ENCODE results near the gene HOMER2. TPM values are rescaled to one million over a fixed set of nuclear protein-coding genes. Genes with fewer than 3 reads are reported as not detected.
"Not testable (repeated sequence)": the region's sequence is repeated elsewhere in the genome, so short reads cannot be mapped to it uniquely, and the experiment has no call there.

HOMER2 gene
- total RNA-seq, 1 donor from 2014 or later = 59.0 TPM

DNA sequence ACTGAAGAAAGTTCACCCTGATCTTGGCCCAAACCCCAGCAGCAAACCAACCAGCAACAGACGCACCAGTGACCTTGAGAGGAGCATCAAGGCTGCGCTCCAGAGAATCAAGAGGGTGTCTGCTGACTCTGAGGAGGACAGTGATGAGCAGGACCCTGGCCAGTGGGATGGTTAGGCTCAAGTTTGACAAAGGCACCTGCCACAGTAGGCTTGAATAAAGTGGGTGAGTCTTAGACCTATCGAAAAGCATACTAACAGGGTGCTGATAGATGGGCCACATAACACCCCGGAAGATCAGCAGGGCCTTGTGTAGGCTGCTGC, 119.2 kb downstream of the HOMER2 start:
- DNase-seq (ENCODE audit: low spot score) = no peak

DNA sequence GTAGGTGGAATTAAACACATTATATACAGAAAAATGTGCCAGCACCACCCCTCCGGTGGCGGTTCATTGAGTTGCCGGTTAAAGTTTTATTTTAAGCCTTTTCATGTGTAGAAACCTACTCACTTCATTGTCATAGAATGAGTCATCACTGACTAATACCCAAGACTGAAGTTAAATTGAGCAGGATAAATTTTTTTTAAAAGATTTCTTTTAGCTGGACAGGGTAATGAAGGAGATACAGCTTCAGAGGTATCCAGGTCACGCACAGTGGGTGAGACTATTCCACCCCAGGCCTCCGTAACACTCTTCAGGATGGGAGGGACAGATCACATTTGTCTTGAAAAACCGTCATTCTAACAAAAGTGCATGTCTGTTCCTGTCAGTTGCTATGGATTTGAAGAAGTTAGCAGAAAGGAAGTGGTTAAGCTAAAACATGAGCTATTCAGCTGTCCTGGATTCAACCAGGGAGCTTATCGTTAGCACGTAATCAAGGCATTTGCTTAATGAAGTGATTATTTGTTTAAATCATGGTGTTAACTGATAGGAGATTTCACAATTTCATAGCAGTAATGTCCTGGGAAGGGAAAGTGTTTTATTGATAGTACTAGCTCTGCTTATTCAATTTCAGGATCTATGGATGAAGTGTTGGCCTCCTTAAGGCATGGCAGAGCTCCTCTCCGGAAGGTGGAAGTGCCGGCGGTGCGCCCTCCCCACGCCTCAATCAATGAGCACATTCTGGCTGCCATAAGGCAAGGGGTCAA, 119.7 kb downstream of the HOMER2 start:
- DNase-seq (ENCODE audit: low spot score) = peak; percentile 31

DNA sequence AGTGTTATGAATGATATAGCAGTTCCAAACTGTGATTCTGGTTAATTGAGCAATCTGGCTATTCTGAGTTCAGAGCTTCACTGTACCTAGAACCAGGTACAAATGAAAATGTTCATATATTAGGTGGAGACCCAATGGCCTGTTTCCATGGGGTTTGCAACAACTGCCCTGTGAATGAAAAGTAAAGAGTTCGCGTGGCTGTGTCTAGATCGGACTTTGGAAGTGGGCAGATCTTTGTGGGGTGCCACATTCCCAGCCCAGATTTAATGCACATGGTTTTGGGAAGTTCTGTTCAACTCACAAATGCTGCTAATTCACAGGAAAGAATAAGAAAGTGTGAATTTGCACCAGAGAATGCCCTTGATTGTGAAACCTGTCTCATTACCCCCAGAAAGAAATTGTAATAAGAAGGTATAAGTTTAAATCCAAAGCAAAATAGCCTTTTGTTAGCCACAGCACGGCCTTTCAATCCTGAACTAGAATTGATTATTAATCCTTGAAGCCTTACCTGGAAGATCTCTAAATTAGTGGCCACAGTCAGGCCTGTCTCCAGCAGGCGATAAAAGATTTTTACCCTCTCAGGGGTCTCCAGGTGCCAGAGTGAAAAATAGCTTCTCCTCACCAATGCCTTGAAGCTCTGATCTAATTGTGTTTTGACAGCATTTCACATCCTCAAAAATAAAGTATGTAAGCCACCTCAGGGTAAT, 120.5 kb downstream of the HOMER2 start:
- no peak for DNase-seq (ENCODE audit: low spot score)

DNA sequence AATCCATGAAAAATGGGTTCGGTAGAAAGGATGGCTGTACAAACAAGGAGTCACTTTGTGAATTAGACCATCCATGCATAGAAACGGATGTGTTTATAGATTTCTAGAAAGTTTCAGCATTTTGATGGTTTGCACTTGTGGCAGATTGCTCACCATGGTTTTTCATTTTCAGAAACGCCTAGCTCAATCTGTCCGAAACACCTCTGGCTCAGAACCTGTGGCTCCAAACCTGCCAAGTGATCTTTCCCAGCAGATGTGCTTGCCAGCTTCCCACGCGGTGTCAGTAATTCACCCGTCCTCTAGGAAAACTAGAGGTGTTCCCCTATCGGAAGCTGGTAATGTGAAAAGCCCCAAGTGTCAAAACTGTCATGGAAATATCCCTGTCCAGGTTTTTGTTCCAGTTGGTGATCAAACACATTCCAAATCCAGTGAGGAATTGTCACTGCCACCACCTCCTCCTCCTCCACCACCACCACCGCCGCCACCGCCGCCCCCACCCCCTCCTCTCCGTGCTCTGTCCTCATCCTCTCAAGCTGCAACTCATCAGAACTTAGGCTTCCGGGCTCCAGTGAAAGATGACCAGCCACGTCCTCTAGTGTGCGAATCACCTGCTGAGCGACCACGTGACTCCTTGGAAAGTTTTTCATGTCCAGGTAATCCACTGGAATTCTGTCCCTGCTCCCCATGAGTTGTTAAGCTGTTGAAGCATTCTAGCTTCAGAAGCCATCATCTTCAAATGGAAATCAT, 121.9 kb downstream of the HOMER2 start:
- DNase-seq (ENCODE audit: low spot score) = no peak

DNA sequence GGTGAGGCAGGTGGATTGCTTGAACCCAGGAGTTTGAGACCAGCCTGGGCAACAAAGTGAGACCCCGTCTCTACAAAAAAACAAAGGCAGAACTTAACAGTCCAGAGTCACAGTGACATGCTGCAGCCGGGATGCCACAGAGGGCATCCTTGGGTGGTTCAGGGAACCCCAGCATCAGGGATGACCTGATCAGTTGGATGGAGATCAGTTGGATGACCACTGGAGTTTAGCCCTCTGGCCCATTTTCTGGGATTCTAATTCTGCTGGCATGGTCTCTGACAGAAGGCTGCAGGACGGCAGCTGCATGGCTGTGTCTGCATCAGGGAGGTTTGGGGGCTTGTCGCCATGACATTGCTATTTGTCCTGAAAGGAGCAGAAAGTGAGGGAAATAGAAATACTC, 123.3 kb downstream of the HOMER2 start:
- no peak for DNase-seq (ENCODE audit: low spot score)

DNA sequence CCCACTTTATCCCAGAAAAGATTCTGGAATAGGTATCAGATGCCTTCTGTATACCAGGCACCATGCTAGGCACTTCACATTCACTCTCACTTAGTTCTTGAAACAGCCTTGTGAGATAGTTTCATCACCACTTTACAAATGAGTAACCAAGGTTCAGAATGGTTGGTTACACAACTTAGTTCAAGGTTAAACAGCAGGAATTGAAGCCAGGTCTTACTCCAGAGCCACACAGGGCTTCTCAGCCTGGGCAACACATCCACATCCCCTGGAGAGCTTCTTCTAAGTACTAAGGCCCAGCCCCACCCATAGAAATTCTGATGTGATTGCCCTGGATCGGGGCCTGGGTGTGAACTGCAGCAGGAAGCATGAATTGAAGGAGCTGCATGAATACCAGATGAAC, 124.4 kb downstream of the HOMER2 start:
- DNase-seq (ENCODE audit: low spot score) = no peak

DNA sequence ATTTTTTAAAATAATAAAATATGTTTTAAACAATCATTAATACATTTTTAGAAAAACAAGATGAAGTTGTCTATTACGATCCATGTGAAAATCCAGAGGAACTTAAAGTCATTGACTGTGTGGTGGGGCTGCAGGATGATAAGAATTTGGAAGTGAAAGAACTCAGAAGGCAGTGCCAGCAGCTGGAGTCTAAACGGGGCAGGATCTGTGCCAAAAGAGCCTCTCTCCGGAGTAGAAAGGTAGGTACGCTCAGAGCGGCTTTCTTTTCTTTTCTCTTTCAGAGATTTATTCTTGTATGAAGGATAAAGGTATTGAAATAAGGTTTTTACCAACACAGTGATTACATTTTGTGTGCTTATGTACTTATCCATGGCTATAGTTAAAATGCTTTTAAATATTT, 129.5 kb downstream of the HOMER2 start:
- no peak for DNase-seq (ENCODE audit: low spot score)

DNA sequence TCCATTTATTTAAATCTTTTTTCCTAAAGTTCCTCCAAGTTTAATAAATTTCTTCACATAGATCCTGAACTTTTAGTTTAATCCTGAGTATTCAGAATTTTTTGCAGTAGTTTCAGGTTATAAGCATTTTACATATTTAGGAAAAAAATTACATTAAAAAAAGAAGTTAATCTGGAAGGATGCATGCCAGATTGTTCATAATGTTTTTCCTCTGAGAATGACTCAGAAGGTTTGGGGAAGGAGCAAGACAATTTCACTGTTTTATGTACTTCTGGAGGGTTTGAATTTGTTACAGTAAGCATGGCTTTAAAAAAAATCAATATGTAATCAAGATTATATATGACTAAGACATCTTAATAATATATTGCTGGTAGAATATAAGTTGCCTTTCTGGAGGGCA, 130.7 kb downstream of the HOMER2 start:
- DNase-seq (ENCODE audit: low spot score) = not testable (repeated sequence)

DNA sequence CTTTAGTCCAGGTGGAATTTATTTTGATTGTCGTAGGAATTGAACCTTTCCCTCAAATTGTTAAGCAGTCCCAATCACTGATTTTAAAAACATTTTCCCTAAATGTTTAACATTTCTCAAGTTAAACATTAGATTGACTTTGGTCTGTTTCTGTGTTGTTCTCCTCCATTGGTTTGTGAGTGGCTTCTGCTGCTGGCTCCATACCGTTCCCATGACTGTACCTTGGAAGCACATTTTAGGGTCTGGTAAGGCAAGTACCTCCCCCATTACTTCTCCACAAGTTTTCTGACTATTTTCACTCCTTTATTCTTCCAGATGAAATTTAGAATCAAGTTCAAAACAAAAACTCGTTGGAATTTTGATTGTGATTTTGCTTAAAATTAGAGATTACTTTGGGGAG, 131.1 kb downstream of the HOMER2 start:
- not testable (repeated sequence) for DNase-seq (ENCODE audit: low spot score)

DNA sequence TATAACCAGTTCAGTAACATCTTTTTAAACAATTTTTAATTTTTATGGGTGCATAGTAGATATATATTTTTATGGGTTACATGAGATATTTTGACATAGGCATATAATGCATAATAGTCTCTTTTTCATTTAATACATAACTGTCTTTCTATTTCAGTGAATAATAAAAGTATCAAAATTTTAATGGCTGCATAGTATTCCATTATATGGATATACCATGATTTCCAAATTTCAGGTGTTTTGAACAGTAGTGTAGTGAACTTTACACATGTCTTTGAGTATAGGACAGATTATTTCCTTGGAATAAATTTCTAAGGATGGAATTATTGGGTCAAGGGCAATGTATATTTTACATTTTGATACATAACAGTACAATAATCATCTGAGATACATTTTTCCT, 132.4 kb downstream of the HOMER2 start:
- DNase-seq (ENCODE audit: low spot score) = no peak

DNA sequence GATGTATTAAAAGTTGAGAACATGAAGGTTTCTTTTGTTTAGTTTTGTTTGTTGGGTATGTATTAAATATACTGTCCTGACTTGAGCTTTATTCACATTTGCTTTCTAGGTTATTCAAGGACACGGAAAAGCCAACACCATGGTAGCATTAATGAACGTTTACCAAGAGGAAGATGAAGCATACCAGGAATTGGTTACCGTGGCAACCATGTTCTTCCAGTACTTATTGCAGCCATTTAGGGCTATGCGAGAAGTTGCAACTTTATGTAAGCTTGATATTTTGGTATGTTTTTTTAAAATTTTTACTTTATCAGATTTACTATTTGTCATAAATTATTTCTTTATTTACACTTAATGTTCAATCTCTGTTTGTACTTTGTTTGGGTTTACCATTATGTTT, 139.5 kb downstream of the HOMER2 start:
- no peak for DNase-seq (ENCODE audit: low spot score)

DNA sequence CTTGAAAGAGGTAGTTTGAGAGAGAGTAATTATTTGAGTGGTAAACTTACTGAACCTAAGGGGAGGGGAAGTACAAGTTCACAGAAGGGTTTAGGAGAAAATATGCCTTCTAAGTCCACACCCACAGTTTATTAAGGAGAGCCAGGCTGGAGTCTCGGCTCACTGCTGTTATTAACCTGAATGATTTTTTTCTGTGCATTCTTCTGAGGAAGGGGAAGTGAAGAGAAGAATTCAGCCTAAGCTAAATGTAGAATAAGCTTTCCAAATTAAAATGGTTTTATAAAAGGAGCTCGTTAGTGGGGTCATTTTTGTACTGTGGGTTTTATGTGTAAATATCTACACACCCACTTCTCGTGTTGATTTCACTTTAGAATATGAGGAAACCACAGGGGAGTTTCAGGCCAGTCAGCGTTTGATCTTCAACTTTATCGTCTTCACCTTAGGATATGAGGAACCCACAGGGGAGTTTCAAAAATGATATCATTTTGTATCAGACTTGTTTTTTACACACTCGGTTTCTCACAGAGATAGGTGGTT, 141.6 kb downstream of the HOMER2 start:
- peak; percentile 21 for DNase-seq (ENCODE audit: low spot score)

DNA sequence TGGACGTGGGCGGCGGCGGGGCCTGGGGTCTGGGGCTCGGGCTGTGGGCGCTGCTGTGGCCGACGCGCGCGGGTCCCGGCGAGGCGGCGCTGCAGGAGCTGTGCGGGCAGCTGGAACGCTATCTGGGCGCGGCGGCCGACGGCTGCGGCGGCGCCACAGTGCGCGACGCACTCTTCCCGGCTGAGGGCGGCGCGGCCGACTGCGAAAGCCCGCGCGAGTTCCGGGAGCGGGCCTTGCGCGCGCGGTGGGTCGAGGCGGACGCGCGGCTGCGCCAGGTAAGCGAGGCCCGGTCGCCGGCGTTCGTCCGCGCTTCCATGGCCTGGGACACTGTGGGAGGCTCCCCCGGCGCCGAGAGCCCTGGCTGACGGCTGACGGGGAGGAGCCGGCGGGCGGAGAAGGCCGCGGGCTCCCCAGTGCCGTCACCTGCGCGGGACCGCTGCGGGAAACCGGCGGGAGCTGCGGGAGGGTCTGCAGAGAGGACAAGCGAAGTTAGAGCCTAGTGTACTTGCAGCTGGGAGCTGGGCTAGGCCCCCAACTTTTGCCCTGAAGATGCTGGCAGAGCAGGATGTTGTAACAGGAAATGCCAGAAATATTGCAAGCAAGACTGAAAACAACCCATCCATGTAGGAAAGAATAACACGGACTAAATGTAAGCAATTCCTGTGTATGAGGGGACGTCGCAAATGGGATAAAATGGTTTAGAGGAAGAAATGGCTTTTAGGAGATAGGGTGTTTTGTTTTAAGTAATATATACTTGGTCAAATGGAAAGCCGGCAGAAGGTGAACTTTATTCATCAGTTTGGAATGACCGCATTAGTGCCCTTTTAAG, 142.2 kb downstream of the HOMER2 start:
- peak; percentile 65 for DNase-seq (ENCODE audit: low spot score)

DNA sequence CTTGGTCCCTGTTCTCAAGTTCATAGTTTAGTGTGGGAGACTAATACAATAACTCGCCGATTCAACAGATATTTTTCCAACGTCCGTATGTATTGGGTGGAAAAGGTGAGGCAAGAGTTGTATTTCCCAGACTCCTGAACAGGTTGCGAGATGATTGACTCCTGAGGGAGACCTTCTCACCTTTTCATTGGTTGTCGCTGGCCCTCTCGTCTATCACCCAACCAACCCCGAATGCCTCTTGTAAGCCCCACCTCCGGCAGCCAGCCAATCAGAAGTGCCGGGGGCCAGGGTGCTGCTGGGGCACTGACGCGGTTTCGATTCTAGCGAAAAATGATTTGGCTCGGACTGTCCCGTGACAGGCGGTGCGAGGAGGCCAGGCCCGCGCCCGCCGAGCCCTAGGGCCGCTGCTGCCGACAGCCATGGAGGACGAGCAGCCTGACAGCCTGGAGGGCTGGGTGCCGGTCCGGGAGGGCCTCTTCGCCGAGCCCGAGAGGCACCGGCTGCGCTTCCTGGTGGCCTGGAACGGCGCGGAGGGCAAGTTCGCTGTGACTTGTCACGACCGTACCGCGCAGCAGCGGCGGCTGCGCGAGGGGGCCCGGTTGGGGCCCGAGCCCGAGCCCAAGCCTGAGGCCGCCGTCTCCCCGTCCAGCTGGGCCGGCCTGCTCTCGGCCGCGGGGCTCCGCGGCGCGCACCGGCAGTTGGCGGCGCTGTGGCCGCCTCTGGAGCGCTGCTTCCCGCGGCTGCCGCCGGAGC, 143.0 kb downstream of the HOMER2 start, which contains the start of gene WHAMM:
Gene WHAMM, plus strand, starts transcription at position 321 of the 753 bp plus-strand sequence. Its CDS starts 99 bp downstream, at position 420.
- DNase-seq (ENCODE audit: low spot score) = peak; percentile 99

DNA sequence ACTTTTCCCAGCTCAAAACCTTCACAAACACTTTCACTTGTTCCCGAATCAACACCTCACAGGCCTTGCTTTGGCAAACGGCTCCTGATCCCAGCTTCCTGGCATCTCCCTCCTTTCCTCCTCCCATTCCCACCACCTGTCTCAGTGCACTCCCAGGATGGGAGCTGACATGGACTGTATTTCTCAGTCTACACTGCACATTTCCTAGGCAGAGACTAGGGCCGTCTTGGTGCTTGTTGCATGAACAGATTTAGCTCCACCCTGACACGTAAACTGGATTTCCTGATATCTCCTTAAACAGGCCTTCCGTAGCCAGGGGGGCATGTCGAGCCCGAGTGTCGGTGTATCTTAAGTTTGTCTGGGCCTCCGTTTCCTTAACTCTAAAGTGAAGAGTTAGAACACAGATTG, 143.9 kb downstream of the HOMER2 start:
- DNase-seq (ENCODE audit: low spot score) = no peak

DNA sequence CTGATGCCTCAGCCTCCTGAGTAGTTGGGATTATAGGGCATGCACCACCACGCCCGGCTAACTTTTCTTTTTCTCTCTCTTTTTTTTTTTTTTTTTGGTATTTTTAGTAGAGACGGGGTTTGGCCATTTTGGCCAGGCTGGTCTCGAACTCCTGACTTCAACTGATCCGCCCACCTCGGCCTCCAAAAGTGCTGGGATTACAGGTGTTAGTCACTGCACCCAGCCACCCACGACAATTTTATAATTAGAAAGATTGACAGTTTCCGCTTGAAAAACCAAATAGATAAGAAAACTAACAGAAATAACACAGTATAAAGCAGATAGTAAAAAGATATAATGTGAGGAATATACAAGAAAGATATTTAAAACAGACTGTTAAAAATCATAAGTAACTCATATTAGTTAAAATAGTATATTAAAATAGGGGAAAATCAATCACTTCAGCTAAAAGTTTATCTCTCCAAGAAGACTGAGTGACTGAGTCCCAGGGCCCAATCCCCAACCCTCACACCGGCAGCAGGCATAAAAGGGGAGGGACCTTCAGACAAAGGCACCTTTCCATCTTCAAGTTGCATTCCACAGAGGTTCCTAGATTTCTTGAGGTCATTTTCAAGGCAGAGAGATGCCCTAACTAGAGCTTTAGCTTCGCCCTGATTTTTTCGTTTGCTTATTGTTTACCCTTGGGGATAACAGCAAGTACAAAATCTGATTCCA, 144.4 kb downstream of the HOMER2 start:
- DNase-seq (ENCODE audit: low spot score) = no peak

DNA sequence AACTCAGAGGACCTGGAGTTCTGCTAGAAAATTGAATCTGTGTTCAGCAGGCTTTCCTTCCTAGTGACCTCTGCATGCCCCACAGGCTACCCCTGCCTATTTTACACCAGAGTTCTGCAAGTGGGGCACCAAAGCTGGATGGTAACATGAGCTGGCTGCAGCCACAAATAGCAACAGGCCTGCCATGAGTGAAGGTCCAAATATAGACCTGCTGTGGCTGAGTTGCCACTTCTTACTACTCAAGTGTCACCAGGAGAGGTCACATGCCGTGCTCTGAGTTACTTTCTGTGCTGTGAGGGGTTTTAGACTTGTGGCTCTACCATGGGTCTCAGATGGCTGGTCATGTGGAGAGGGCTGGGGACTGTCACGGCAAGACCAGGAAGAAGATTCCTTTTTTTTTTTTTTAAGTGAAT, 146.5 kb downstream of the HOMER2 start, which contains the start of gene FSD2:
Gene FSD2, minus strand, starts transcription at position 76 of the 413 bp plus-strand sequence. CDS start 18,679 bp downstream, outside the sequence.
- DNase-seq (ENCODE audit: low spot score) = peak; percentile 11

DNA sequence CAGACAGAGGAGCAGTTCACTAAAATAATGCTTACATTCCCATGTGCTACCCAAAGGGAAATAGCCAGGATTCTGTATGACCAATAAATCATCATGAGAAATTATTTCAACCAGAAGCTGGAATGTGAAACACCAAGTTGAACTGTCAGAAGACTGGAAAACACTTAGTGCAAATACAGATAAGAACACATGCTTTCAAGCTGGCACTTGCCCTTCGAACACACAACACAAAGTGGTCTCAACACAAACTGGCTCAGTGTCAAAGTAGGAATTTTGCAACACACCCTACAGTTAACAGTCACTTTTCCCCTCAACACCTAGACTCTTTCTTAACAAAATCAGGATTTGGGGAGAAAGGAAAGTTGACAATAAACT, 148.0 kb downstream of the HOMER2 start:
- DNase-seq (ENCODE audit: low spot score) = peak; percentile 78

DNA sequence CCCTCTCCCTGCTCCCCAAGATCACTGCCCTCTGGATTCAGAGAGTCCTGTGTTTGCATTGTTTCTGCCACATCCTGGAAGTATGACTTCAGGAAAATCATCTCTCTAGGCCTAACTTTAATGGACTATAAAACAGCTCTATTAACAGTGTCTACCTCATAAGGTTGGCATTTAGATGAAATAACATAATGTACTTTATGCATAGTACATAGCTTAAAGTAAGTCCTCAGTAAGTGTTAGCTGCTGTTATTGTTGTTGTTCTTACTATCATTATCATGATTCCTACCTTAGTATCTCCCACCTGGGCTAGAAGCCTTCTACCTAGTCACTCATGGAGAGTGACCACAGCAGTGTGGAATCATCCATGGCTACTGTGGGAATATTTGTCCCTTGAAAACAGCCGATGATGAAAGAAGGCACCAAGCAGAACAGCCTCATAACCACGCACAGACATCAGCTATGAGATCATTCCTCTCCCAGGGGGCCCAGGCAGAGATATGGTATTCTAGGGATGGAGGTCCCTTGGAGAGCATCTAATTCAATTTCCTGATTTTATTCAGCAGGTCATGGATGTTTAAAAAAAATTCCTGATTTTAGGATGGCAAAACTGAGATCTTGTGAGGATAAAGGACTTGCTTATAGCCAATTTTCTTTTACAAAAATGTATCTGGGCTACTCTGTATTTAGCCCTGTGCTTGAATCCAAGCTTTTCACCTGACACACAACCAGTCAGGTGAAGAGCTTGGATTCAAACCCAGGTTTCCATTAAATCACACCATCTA, 148.5 kb downstream of the HOMER2 start:
- peak; percentile 2 for DNase-seq (ENCODE audit: low spot score)

All from umbilical cord (tissue), 2 donors.